Ishikawa (cell line): ENCODE measurements around the gene STOML1.

Experiments
- NFIC ChIP-seq: IDR thresholded peaks from 2 replicates; pipeline ENCODE4 v1.6.1; 2012
- YY1 ChIP-seq: IDR thresholded peaks from 2 replicates; pipeline ENCODE4 v1.6.1; 2012; ENCODE audit warnings: low read depth

DNA sequence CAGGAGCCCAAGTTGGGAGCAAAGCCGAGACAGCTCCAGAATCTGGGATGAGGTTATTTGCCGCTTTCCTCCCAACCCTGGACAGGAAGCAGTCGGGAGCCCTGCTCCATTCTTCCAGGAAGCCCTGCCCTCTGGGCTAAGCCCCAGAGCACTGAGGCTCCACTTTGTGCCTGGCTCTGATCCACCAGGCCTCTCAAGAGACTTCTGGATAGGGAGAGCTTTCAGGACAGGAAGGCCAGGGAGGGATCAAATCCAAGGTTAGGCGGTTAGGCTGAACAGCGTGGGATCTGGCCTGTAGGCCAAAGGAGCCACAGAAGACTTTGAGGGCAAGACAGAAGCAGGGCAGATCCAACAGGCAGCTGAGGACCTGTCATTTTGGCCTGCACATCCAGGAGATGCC lies 835 bp downstream of the STOML1 start:
- TF ChIP-seq NFIC (no peak), YY1 (no peak)
